Measurements from ENCODE around the gene MTSS2. TPM values are rescaled to one million over a fixed set of nuclear protein-coding genes. Genes with fewer than 3 reads are reported as not detected.
A peak's percentile ranks its signal among the peaks of the same experiment; 100 is the strongest.

MTSS2 gene
- total RNA-seq, 1 donor = 56.5 TPM

- no peaks in the 10 kb centered on the region for H4K20me1 ChIP-seq (ENCODE audit: insufficient read depth, low read length)
- no peaks in the 10 kb centered on the region for H3K27me3 ChIP-seq (ENCODE audit: insufficient read depth, low read length)
- no peak for DNase-seq (ENCODE audit: insufficient read length, low spot score, missing footprints)
- no peak overlapping the region for H3K4me3 ChIP-seq (ENCODE audit: insufficient read depth, low read length)
- H3K36me3 ChIP-seq (ENCODE audit: insufficient read depth, low read length) = peaks cover 4% of the 10 kb centered on the region
- no peak overlapping the region for H2AFZ ChIP-seq (ENCODE audit: low read length)
- H3K4me1 ChIP-seq (ENCODE audit: insufficient read depth, low read length) = peaks cover 50% of the 10 kb centered on the region
- TF ChIP-seq CTCF (IDR thresholded peaks at IDR 0.05; ENCODE audit: extremely low read depth, low read depth, low read length) = no peak
- H3K27ac ChIP-seq (ENCODE audit: low read depth, low read length) = peak overlapping the region; percentile 28
- H3K4me2 ChIP-seq (ENCODE audit: insufficient read depth, low read length) = no peak overlapping the region
- H3K9me3 ChIP-seq (ENCODE audit: low read depth, low read length) = no peaks in the 10 kb centered on the region
- H3K79me2 ChIP-seq (ENCODE audit: insufficient read depth, low read length) = peaks cover 6% of the 10 kb centered on the region
These were observed 13.8 kb upstream of the MTSS2 start for GRCh38 chr16:70699696-70700095.

GRCh38 chr16:70698901-70699300 is 13.0 kb upstream of the MTSS2 start:
- peaks cover 50% of the 10 kb centered on the region for H3K4me1 ChIP-seq (ENCODE audit: insufficient read depth, low read length)
- H3K9me3 ChIP-seq (ENCODE audit: low read depth, low read length) = no peaks in the 10 kb centered on the region
- H3K27ac ChIP-seq (ENCODE audit: low read depth, low read length) = no peak overlapping the region
- no peaks in the 10 kb centered on the region for H4K20me1 ChIP-seq (ENCODE audit: insufficient read depth, low read length)
- peaks cover 4% of the 10 kb centered on the region for H3K36me3 ChIP-seq (ENCODE audit: insufficient read depth, low read length)
- H3K79me2 ChIP-seq (ENCODE audit: insufficient read depth, low read length) = peaks cover 6% of the 10 kb centered on the region
- no peak for TF ChIP-seq CTCF (IDR thresholded peaks at IDR 0.05; ENCODE audit: extremely low read depth, low read depth, low read length)
- DNase-seq (ENCODE audit: insufficient read length, low spot score, missing footprints) = no peak
- no peaks in the 10 kb centered on the region for H3K27me3 ChIP-seq (ENCODE audit: insufficient read depth, low read length)
- H3K4me2 ChIP-seq (ENCODE audit: insufficient read depth, low read length) = no peak overlapping the region
- no peak overlapping the region for H3K4me3 ChIP-seq (ENCODE audit: insufficient read depth, low read length)
- H2AFZ ChIP-seq (ENCODE audit: low read length) = no peak overlapping the region

GRCh38 chr16:70697594-70698170 is 11.8 kb upstream of the MTSS2 start:
- Histone ChIP-seq H4K20me1 (ENCODE audit: insufficient read depth, low read length) (no peaks in the 10 kb centered on the region), H3K4me3 (ENCODE audit: insufficient read depth, low read length) (no peak overlapping the region), H3K4me2 (ENCODE audit: insufficient read depth, low read length) (no peak overlapping the region), H3K9me3 (ENCODE audit: low read depth, low read length) (no peaks in the 10 kb centered on the region), H3K36me3 (ENCODE audit: insufficient read depth, low read length) (peaks cover 4% of the 10 kb centered on the region), H3K27me3 (ENCODE audit: insufficient read depth, low read length) (no peaks in the 10 kb centered on the region), H3K27ac (ENCODE audit: low read depth, low read length) (no peak overlapping the region), H2AFZ (ENCODE audit: low read length) (no peak overlapping the region), H3K4me1 (ENCODE audit: insufficient read depth, low read length) (peaks cover 47% of the 10 kb centered on the region), H3K79me2 (ENCODE audit: insufficient read depth, low read length) (peaks cover 6% of the 10 kb centered on the region)
- peak; percentile 14 for TF ChIP-seq CTCF (IDR thresholded peaks at IDR 0.05; ENCODE audit: extremely low read depth, low read depth, low read length)
- no peak for DNase-seq (ENCODE audit: insufficient read length, low spot score, missing footprints)

- no peaks in the 10 kb centered on the region for H3K27me3 ChIP-seq (ENCODE audit: insufficient read depth, low read length)
- no peaks in the 10 kb centered on the region for H4K20me1 ChIP-seq (ENCODE audit: insufficient read depth, low read length)
- H3K36me3 ChIP-seq (ENCODE audit: insufficient read depth, low read length) = peaks cover 4% of the 10 kb centered on the region
- peaks cover 47% of the 10 kb centered on the region for H3K4me1 ChIP-seq (ENCODE audit: insufficient read depth, low read length)
- DNase-seq (ENCODE audit: insufficient read length, low spot score, missing footprints) = no peak
- H3K4me3 ChIP-seq (ENCODE audit: insufficient read depth, low read length) = no peak overlapping the region
- no peak overlapping the region for H3K4me2 ChIP-seq (ENCODE audit: insufficient read depth, low read length)
- H3K27ac ChIP-seq (ENCODE audit: low read depth, low read length) = no peak overlapping the region
- peaks cover 5% of the 10 kb centered on the region for H3K79me2 ChIP-seq (ENCODE audit: insufficient read depth, low read length)
- H3K9me3 ChIP-seq (ENCODE audit: low read depth, low read length) = no peaks in the 10 kb centered on the region
- H2AFZ ChIP-seq (ENCODE audit: low read length) = no peak overlapping the region
- no peak for TF ChIP-seq CTCF (IDR thresholded peaks at IDR 0.05; ENCODE audit: extremely low read depth, low read depth, low read length)
These were observed 11.2 kb upstream of the MTSS2 start for GRCh38 chr16:70696952-70697593.

Data from osteoblast (primary cell).